ENCODE results near the gene MAPKAP1. TPM values are rescaled to one million over a fixed set of nuclear protein-coding genes. Genes with fewer than 3 reads are reported as not detected.
A peak's percentile ranks its signal among the peaks of the same experiment; 100 is the strongest.

Gene MAPKAP1
- total RNA-seq, 8 experiments from 2014 or later: 36.0 to 159 (median 58.8) TPM

GRCh38 chr9:125687163-125687863 lies 19.7 kb downstream of the MAPKAP1 start:
- Histone ChIP-seq H3K4me3 (no peak overlapping the region), H3K4me1 (replicated peaks in 1 of 2) (peaks cover 0 to 8% of the 10 kb centered on the region in 2 donors), H3K27ac (no peak overlapping the region)
- WGBS, 10 experiments: 65 to 100% (median 91%) methylated on average over 1 to 4 of the region's 4 CpGs
- in situ Hi-C loops (cut with MboI; ENCODE audit: low pct_unique_long_range_greater_than_20kb in 2 of 9, low sequenced_read_pairs in 9 of 9, unreplicated experiment in 9 of 9): no loop called here
- no peak for ATAC-seq (replicated peaks in 6 of 8)

- 90 to 100% (median 100%) methylated on average over 2 to 3 of the region's 3 CpGs; no CpG with 5 or more reads in 2 of the 10 experiments for WGBS, 10 experiments
- ATAC-seq (replicated peaks in 6 of 8): no peak
- in situ Hi-C loops (cut with MboI; ENCODE audit: low pct_unique_long_range_greater_than_20kb in 2 of 9, low sequenced_read_pairs in 9 of 9, unreplicated experiment in 9 of 9): no loop called here
- Histone ChIP-seq H3K27ac (no peak overlapping the region), H3K4me1 (replicated peaks in 1 of 2) (peaks cover 0 to 4% of the 10 kb centered on the region in 2 donors), H3K4me3 (no peak overlapping the region)
Measured at GRCh38 chr9:125685167-125685566, 21.8 kb downstream of the MAPKAP1 start.

- 47 to 100% (median 90%) methylated on average over 1 to 2 of the region's 3 CpGs; no CpG with 5 or more reads in 2 of the 10 experiments for WGBS, 10 experiments
- Histone ChIP-seq H3K27ac (no peak overlapping the region), H3K4me1 (replicated peaks in 1 of 2) (peaks cover 0 to 8% of the 10 kb centered on the region in 2 donors), H3K4me3 (no peak overlapping the region)
- in situ Hi-C loops (cut with MboI; ENCODE audit: low pct_unique_long_range_greater_than_20kb in 2 of 9, low sequenced_read_pairs in 9 of 9, unreplicated experiment in 9 of 9): no loop called here
- ATAC-seq (replicated peaks in 6 of 8): peak in 3 of 8 experiments; percentile 68 to 72 (median 69)
Measured at GRCh38 chr9:125683486-125683885, 23.5 kb downstream of the MAPKAP1 start.

GRCh38 chr9:125682340-125682739 lies 24.7 kb downstream of the MAPKAP1 start:
- ATAC-seq (replicated peaks in 6 of 8): no peak
- Histone ChIP-seq H3K27ac (no peak overlapping the region), H3K4me3 (no peak overlapping the region), H3K4me1 (replicated peaks in 1 of 2) (peaks cover 0 to 8% of the 10 kb centered on the region in 2 donors)
- in situ Hi-C loops (cut with MboI; ENCODE audit: low pct_unique_long_range_greater_than_20kb in 2 of 9, low sequenced_read_pairs in 9 of 9, unreplicated experiment in 9 of 9): no loop called here
- WGBS, 10 experiments: 12 to 100% (median 85%) methylated on average over 1 to 2 of the region's 2 CpGs; no CpG with 5 or more reads in 1 of the 10 experiments

GRCh38 chr9:125681657-125682056 lies 25.4 kb downstream of the MAPKAP1 start:
- H3K27ac ChIP-seq: no peak overlapping the region
- in situ Hi-C loops (cut with MboI; ENCODE audit: low pct_unique_long_range_greater_than_20kb in 2 of 9, low sequenced_read_pairs in 9 of 9, unreplicated experiment in 9 of 9): no loop called here
- H3K4me1 ChIP-seq (replicated peaks in 1 of 2): peaks cover 0 to 8% of the 10 kb centered on the region in 2 donors
- no peak for ATAC-seq (replicated peaks in 6 of 8)
- no peak overlapping the region for H3K4me3 ChIP-seq
- WGBS, 10 experiments: 89 to 100% (median 97%) methylated on average over 1 to 5 of the region's 5 CpGs; no CpG with 5 or more reads in 4 of the 10 experiments

- no peak for ATAC-seq (replicated peaks in 6 of 8)
Measured at GRCh38 chr9:125681086-125681622, 25.9 kb downstream of the MAPKAP1 start.

GRCh38 chr9:125680445-125680844 lies 26.6 kb downstream of the MAPKAP1 start:
- H3K4me1 ChIP-seq (replicated peaks in 1 of 2): peaks cover 0 to 8% of the 10 kb centered on the region in 2 donors
- in situ Hi-C loops (cut with MboI; ENCODE audit: low pct_unique_long_range_greater_than_20kb in 2 of 9, low sequenced_read_pairs in 9 of 9, unreplicated experiment in 9 of 9): no loop called here
- no peak for ATAC-seq (replicated peaks in 6 of 8)
- no peak overlapping the region for H3K4me3 ChIP-seq
- H3K27ac ChIP-seq: no peak overlapping the region

More at GRCh38 chr9:125681086-125681622, 25.9 kb downstream of the MAPKAP1 start:
- peaks cover 0 to 8% of the 10 kb centered on the region in 2 donors for H3K4me1 ChIP-seq (replicated peaks in 1 of 2)
- WGBS, 10 experiments: 67 to 100% (median 80%) methylated on average over 1 to 3 of the region's 3 CpGs; no CpG with 5 or more reads in 4 of the 10 experiments
- in situ Hi-C loops (cut with MboI; ENCODE audit: low pct_unique_long_range_greater_than_20kb in 2 of 9, low sequenced_read_pairs in 9 of 9, unreplicated experiment in 9 of 9): no loop called here
- no peak overlapping the region for H3K27ac ChIP-seq
- H3K4me3 ChIP-seq: no peak overlapping the region

GRCh38 chr9:125679597-125680189 lies 27.3 kb downstream of the MAPKAP1 start:
- WGBS, 10 experiments: 74 to 100% (median 88%) methylated on average over 2 to 8 of the region's 8 CpGs
- in situ Hi-C loops (cut with MboI; ENCODE audit: low pct_unique_long_range_greater_than_20kb in 2 of 9, low sequenced_read_pairs in 9 of 9, unreplicated experiment in 9 of 9): no loop called here
- Histone ChIP-seq H3K27ac (no peak overlapping the region), H3K4me1 (replicated peaks in 1 of 2) (peaks cover 0 to 8% of the 10 kb centered on the region in 2 donors), H3K4me3 (no peak overlapping the region)
- ATAC-seq (replicated peaks in 6 of 8): no peak

- Histone ChIP-seq H3K4me3 (no peak overlapping the region), H3K4me1 (replicated peaks in 1 of 2) (peaks cover 0 to 8% of the 10 kb centered on the region in 2 donors), H3K27ac (no peak overlapping the region)
- in situ Hi-C loops (cut with MboI; ENCODE audit: low pct_unique_long_range_greater_than_20kb in 2 of 9, low sequenced_read_pairs in 9 of 9, unreplicated experiment in 9 of 9): no loop called here
- WGBS, 10 experiments: 56 to 100% (median 85%) methylated on average over 1 to 3 of the region's 3 CpGs; no CpG with 5 or more reads in 2 of the 10 experiments
- peak in 6 of 8 experiments; percentile 16 to 92 (median 58) for ATAC-seq (replicated peaks in 6 of 8)
Measured at GRCh38 chr9:125674981-125675973, 31.7 kb downstream of the MAPKAP1 start.

- in situ Hi-C loops (cut with MboI; ENCODE audit: low pct_unique_long_range_greater_than_20kb in 2 of 9, low sequenced_read_pairs in 9 of 9, unreplicated experiment in 9 of 9): no loop called here
- 80 to 100% (median 94%) methylated on average over 1 to 3 of the region's 3 CpGs; no CpG with 5 or more reads in 4 of the 10 experiments for WGBS, 10 experiments
- ATAC-seq (replicated peaks in 6 of 8): no peak
- Histone ChIP-seq H3K4me1 (replicated peaks in 1 of 2) (peaks cover 0 to 4% of the 10 kb centered on the region in 2 donors), H3K27ac (no peak overlapping the region), H3K4me3 (no peak overlapping the region)
Measured at GRCh38 chr9:125672876-125673275, 34.1 kb downstream of the MAPKAP1 start.

- WGBS, 10 experiments: 10 to 81% (median 63%) methylated on average over 2 to 3 of the region's 3 CpGs; no CpG with 5 or more reads in 4 of the 10 experiments
- H3K4me1 ChIP-seq (replicated peaks in 1 of 2): peaks cover 0 to 4% of the 10 kb centered on the region in 2 donors
- in situ Hi-C loops (cut with MboI; ENCODE audit: low pct_unique_long_range_greater_than_20kb in 2 of 9, low sequenced_read_pairs in 9 of 9, unreplicated experiment in 9 of 9): no loop called here
- ATAC-seq (replicated peaks in 6 of 8): peak in 1 of 8 experiments; percentile 40
- H3K27ac ChIP-seq: no peak overlapping the region
- no peak overlapping the region for H3K4me3 ChIP-seq
Measured at GRCh38 chr9:125663127-125663526, 43.9 kb downstream of the MAPKAP1 start.

GRCh38 chr9:125660557-125660956 lies 46.5 kb downstream of the MAPKAP1 start:
- no peak overlapping the region for H3K27ac ChIP-seq
- ATAC-seq (replicated peaks in 6 of 8): no peak
- in situ Hi-C loops (cut with MboI; ENCODE audit: low pct_unique_long_range_greater_than_20kb in 2 of 9, low sequenced_read_pairs in 9 of 9, unreplicated experiment in 9 of 9): no loop called here
- 80 to 100% (median 94%) methylated on average over 1 to 6 of the region's 6 CpGs; no CpG with 5 or more reads in 1 of the 10 experiments for WGBS, 10 experiments
- H3K4me3 ChIP-seq: no peak overlapping the region
- peaks cover 15 to 16% of the 10 kb centered on the region in 2 donors for H3K4me1 ChIP-seq (replicated peaks in 1 of 2)
